ENCODE results near the gene LINGO1.

LINGO1 gene

DNA sequence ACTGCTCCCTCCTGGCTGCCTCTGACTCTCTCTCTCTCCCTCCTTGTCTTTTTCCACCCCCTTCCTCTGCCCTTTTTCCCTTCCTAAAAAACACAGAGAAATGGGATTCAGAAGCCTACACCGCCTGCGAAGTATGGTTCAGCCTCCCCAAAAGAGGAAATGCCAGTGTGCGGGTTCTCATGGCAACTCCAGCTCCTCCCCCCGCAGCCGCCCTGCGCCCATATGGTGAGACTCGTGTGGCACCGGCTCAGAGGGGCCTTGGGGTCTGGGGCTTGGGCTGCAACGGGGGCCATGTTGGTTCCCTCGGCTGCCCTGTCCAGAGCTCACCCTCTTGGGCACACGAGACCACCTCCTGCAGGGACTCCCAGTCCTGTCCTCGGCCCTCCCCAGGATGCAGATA, 23.6 kb upstream of the LINGO1 start:
- no peak overlapping the region for H3K4me3 ChIP-seq (ENCODE audit: low read depth, low read length)
- DNase-seq (ENCODE audit: low read depth) = no peak
- TF ChIP-seq, protein P1, sequence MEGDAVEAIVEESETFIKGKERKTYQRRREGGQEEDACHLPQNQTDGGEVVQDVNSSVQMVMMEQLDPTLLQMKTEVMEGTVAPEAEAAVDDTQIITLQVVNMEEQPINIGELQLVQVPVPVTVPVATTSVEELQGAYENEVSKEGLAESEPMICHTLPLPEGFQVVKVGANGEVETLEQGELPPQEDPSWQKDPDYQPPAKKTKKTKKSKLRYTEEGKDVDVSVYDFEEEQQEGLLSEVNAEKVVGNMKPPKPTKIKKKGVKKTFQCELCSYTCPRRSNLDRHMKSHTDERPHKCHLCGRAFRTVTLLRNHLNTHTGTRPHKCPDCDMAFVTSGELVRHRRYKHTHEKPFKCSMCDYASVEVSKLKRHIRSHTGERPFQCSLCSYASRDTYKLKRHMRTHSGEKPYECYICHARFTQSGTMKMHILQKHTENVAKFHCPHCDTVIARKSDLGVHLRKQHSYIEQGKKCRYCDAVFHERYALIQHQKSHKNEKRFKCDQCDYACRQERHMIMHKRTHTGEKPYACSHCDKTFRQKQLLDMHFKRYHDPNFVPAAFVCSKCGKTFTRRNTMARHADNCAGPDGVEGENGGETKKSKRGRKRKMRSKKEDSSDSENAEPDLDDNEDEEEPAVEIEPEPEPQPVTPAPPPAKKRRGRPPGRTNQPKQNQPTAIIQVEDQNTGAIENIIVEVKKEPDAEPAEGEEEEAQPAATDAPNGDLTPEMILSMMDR (IDR thresholded peaks at IDR 0.05; ENCODE audit: insufficient read depth, low read depth, low read length, missing control alignments) = no peak

DNA sequence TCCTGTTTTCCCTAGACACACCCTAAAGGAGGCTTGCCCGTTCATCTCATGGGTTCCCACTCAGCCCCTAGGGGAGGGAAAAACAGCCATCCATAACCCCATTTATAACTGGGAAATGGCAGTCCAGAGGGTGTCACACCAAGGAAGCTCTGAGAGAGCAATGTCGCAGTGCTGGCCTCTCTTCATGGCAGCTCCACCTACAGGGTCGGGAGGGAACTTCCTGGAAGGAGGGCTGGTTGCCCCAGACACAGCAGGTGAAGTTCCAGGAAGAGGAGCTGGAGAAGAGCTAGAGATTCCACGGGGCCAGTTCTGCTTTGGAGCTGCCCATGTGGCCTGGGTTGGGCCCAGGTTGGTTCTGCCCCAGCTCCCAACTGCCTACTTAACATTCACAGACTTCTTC, 22.3 kb upstream of the LINGO1 start:
- TF ChIP-seq, protein P1 (IDR thresholded peaks at IDR 0.05; ENCODE audit: insufficient read depth, low read depth, low read length, missing control alignments) = peak; percentile 34
- no peak for DNase-seq (ENCODE audit: low read depth)
- no peak overlapping the region for H3K4me3 ChIP-seq (ENCODE audit: low read depth, low read length)

GRCh38 chr15:77653832-77654480, 21.2 kb upstream of the LINGO1 start:
- TF ChIP-seq, protein P1 (IDR thresholded peaks at IDR 0.05; ENCODE audit: insufficient read depth, low read depth, low read length, missing control alignments) = no peak
- no peak overlapping the region for H3K4me3 ChIP-seq (ENCODE audit: low read depth, low read length)
- DNase-seq (ENCODE audit: low read depth) = no peak

- no peak for DNase-seq (ENCODE audit: low read depth)
- TF ChIP-seq, protein P1 (IDR thresholded peaks at IDR 0.05; ENCODE audit: insufficient read depth, low read depth, low read length, missing control alignments) = peak; percentile 2
- no peak overlapping the region for H3K4me3 ChIP-seq (ENCODE audit: low read depth, low read length)
Observed at GRCh38 chr15:77650265-77650664, 17.6 kb upstream of the LINGO1 start.

GRCh38 chr15:77649610-77650009, 16.9 kb upstream of the LINGO1 start:
- no peak overlapping the region for H3K4me3 ChIP-seq (ENCODE audit: low read depth, low read length)
- TF ChIP-seq, protein P1 (IDR thresholded peaks at IDR 0.05; ENCODE audit: insufficient read depth, low read depth, low read length, missing control alignments) = no peak
- no peak for DNase-seq (ENCODE audit: low read depth)

DNA sequence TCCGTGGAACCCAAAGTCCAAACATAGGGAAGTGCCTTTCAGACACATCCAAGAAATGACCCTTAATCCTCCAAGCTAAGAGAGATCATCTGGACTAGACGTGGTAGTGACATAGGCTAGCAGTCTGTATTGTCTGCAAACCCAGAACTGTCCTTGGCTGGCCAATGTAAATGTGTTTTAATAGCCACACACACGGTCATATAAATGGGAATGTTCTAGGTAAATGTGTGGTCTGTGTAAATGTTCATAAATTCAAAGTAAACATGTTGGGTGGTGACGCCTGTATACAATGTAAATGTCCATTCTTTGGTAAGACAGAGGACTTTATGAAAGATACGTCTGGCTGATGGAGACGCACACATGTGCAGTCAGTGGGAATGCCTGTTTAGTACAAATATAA, 16.3 kb upstream of the LINGO1 start:
- TF ChIP-seq, protein P1 (IDR thresholded peaks at IDR 0.05; ENCODE audit: insufficient read depth, low read depth, low read length, missing control alignments) = no peak
- H3K4me3 ChIP-seq (ENCODE audit: low read depth, low read length) = no peak overlapping the region
- DNase-seq (ENCODE audit: low read depth) = no peak

DNA sequence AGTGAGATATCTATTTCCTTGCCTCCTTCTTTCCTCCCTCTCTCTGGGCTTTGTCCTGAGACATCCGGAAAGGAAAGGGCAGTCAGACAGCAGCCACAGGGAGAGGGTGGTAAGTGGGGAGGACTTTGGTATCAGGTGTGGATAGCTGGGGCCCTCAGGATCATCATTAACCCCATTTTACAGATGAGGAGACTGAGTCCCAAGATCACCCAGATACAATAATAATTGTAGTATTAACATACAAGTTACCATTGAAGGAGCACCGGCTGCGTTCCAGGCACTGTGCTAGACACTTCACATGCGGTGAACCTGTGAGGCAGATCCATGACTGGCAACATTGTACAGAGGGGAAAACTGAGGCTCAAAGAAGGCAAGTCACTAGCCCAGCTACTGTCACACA, 15.2 kb upstream of the LINGO1 start:
- H3K4me3 ChIP-seq (ENCODE audit: low read depth, low read length) = no peak overlapping the region
- TF ChIP-seq, protein P1 (IDR thresholded peaks at IDR 0.05; ENCODE audit: insufficient read depth, low read depth, low read length, missing control alignments) = no peak
- DNase-seq (ENCODE audit: low read depth) = no peak
